GM12874 (cell line): ENCODE measurements around the gene ARHGEF3.

Experiments
- TF ChIP-seq, protein P1 (sequence below): IDR thresholded peaks from 2 replicates; pipeline ENCODE4 v1.5.1; 2011; ENCODE audit warnings: low read depth, mild to moderate bottlenecking, control low read depth, low read length, moderate library complexity; ENCODE audit not compliant: insufficient read depth

ARHGEF3 gene

DNA sequence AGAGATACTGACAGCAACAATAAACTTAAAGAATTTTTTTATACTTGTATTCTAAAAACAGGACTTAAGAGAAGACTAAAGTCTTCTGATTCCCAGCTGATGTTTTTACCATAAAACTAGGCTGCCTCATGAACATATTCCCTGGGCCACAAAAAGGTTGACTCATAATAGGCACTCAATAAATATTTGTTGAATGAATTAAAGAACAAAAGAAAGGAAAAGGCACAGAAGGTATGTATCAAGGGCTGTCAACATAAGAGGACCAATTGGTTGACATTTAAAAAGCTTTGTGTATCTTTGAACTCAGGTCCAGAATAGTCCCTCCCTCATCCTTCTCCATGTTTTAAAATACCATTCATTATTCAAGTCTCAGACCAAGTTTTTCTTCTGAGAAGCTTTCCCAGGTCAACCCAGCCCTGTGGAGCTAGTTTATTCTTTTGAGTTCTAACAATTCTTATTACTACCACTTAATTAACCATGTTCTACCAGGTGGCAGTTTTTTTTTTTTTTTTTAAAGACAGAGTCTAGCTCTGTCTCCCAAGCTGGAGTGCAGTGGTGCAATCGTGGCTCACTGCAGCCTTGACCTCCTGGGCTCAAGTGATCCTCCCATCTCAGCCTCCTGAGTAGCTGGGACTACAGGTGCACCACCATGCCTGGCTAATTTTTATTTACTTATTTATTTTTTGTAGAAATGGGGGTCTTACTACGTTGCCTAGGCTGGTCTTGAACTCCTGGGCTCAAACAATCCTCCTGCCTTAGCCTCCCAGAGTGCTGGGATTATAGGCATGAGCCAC lies 17.5 kb upstream of the ARHGEF3 start:
- TF ChIP-seq, protein P1, sequence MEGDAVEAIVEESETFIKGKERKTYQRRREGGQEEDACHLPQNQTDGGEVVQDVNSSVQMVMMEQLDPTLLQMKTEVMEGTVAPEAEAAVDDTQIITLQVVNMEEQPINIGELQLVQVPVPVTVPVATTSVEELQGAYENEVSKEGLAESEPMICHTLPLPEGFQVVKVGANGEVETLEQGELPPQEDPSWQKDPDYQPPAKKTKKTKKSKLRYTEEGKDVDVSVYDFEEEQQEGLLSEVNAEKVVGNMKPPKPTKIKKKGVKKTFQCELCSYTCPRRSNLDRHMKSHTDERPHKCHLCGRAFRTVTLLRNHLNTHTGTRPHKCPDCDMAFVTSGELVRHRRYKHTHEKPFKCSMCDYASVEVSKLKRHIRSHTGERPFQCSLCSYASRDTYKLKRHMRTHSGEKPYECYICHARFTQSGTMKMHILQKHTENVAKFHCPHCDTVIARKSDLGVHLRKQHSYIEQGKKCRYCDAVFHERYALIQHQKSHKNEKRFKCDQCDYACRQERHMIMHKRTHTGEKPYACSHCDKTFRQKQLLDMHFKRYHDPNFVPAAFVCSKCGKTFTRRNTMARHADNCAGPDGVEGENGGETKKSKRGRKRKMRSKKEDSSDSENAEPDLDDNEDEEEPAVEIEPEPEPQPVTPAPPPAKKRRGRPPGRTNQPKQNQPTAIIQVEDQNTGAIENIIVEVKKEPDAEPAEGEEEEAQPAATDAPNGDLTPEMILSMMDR, result no peak

DNA sequence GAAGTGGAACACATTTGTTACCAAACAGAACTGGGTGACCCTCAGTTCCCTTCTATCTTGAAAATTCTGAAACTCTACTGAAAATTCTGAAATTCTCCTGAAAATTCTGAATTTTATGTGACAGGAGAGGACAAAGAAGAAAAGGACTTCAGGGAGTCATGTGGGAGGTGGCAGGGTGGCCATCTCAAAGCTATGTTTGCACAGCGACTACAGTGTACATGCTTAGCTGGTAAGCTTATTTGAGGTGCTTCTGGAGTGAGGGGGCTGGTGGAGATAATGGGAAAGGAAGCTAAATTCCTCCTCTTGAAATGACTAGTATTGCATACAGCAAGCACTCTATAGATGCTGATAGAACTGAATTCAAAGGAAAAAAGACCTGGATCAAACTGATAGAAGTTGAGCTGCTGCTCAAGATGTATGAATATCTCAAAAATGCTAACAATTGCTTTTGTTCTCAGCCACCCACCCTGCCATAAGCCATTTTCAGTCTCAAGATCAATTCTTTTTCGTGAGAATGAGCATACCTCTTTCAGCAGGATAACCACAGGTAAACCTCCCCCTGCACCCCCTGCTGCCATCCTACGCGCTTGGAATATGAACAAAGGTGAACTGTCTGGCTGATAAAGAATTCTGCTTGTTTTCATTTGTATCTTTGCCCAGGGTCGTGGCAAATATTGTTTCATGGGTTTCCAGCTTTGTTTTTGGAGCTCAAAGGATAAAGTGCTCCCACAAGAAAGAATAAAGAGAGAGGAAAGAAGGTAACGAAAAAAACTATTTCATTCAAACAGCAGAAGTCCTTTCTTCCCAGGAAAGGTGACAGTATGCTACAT lies 16.6 kb upstream of the ARHGEF3 start:
- TF ChIP-seq, protein P1, result no peak

DNA sequence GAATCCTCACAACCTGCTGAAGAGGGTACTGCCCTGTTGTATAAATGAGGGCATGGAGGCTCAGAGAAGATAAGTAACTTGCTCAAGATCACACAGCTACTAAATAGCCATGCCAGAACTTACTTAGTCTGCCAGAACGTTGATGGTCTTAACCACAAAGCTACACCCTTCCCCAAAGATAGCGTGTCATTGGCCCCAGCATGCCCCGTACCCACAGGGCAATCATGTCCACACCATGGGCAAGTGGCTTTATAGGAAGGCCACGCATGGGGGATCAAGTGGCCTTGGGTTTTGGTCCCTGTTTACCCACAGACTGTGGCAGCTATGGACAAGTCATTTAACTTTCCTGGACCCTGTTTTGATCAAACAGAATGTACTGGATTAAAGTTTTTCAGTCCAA lies 15.9 kb upstream of the ARHGEF3 start:
- TF ChIP-seq, protein P1, result no peak

DNA sequence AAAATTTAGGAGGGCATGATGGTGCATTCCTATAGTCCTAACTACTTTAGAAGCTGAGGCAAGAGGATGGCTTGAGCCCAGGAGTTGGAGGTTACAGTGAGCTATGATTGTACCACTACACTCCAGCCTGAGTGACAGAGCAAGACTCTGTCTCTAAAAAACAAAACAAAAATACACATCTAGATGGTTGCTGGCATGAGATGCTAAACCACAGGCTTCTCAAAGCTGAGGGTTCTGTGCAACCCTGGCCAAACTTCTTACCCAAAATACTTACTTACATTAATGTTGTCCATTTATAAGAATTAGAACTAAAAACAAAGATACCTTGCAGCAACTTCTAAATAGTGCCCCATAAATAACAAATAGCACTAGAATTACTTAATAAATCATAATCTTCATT lies 14.3 kb upstream of the ARHGEF3 start:
- TF ChIP-seq, protein P1, result no peak

DNA sequence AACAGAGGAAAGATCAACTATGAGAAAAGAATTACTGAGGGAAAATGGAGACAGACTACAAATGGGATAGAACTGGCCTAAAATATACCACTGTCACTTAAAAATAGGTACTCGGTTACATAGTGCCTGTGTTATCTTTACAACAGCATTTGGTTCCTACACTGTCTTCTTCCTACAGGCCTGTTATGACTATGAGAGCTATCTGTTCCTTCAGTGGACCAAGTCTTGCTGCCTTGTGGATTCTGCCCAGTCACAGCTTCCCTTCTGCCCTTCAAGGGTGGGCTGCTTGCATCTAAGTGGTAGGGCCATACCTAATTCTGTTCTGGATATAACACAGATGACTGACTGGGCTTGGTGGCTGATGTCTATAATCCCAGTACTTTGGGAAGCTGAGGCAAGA lies 13.8 kb upstream of the ARHGEF3 start:
- TF ChIP-seq, protein P1, result no peak

DNA sequence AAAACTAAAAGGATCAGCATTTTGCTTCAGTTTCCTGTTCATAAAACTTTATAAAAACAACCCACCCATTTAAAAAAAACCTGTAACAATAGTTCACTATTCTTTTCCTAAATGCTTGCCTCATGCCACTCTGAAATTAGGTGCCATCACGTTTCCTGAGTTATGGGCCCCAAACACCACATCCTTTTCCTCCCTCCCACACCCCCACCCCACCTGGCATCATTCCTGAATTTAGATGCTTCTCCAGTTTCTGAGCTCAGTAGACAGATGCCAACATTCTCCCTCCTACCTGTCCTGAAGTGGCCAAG lies 11.9 kb upstream of the ARHGEF3 start:
- TF ChIP-seq, protein P1, result no peak

DNA sequence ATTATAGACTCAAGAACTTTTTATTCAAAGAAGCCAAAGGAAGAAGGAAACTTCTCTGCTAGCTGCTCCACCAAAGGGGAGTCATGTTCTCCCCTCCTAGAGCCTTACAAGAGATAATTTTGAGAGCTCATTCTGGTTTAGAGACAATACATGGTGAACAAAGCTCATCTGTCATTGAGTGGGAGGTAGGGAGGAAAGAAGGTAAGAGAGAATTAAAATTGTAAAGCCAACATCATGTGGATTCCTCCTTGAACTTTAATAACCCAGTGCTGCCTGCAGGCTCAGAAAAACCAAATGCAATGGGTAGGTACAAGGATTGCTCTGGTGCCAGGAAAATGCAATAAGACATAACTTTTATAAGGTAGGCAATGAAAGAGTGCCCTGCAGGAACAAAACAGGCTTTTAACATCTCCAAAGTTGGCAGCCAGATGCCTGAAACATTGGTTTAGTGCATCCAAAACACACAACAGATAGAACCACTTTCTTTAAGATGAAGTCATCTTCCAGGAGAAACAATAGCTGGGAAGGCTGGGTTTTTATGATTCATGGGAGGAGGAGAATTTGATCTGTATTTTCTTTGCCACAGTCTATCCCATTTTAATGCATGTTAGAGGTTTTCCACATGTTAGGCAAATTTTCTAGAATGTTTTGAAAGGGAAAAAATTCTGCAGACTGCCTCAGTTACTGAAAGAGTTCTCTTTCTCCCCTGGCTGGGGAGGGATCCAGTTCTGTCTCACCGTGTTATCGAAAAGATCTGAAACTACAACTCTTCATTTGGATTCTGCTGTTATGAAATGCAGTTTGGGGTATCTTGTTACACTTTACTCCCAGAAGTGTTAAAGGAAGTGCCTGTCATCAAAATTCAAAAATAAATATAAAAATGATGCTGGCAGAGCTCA lies 11.3 kb upstream of the ARHGEF3 start:
- TF ChIP-seq, protein P1, result no peak
